Measurements from ENCODE around the gene DENND1B. TPM values are rescaled to one million over a fixed set of nuclear protein-coding genes. Genes with fewer than 3 reads are reported as not detected.

The DENND1B gene
- total and polyA plus RNA-seq, 2 of the 8 experiments (the other 6 are each of a cell fraction or from before 2014, with no cell fraction given) = 0.74 to 3.3 TPM

DNA sequence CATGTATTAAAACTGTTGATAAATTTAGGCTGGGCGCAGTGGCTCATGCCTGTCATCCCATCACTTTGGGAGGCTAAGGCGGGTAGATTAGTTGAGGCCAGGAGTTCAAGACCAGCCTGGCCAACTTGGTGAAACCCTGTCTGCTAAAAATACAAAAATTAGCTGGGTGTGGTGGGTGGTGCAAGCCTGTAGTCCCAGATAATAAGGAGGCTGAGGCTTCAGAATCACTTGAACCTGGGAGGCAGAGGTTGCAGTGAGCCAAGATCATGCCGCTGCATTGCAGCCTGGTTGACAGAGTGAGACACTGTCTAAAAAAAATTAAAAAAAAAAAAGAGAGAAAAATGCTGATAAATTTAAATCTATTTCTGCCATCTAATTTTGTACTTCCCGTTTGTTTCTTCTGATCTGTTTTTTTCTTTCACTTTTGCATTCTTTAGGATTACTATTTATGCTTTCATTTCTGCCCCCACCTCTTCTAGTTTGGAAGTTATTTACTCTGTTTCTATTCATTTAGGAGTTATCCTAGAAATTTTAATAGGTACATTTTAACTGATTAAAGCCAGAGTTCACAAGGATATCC lies 3.2 kb upstream of the DENND1B start:
- H2BK12ac ChIP-seq (ENCODE audit: low read depth, low read length) = no peak overlapping the region
- peaks cover 3 to 8% (median 7%) of the 10 kb centered on the region in 4 experiments; a peak in 6 of 7 replicates for H3K4me1 ChIP-seq (replicated peaks in 1 of 4; ENCODE audit: control insufficient read depth in 3 of 4, insufficient read depth in 4 of 4, low read length in 3 of 4)
- H3K79me1 ChIP-seq (ENCODE audit: low read depth, low read length) = no peaks in the 10 kb centered on the region
- H2AK5ac ChIP-seq (ENCODE audit: low read depth, low read length) = no peak overlapping the region
- H2BK20ac ChIP-seq (ENCODE audit: low read length) = no peak overlapping the region
- no peak overlapping the region for H3K4ac ChIP-seq (replicated peaks; ENCODE audit: insufficient read length, low read depth, low read length)
- no peak overlapping the region for H3K18ac ChIP-seq (ENCODE audit: extremely low read depth, low read length)
- ChIA-PET POLR2A (ENCODE audit: partially characterized antibody) (no interaction called here), CTCF (ENCODE audit: partially characterized antibody) (interaction anchor here (0.6 kb wide), 2 partner anchors 15 to 19 kb away, joined by 3 to 4 read pairs; no protein-coding TSS in a partner anchor)
- WGBS, 2 experiments (ENCODE audit: extremely low coverage in 1 of 2, insufficient coverage in 1 of 2, insufficient read length in 1 of 2, insufficient replicate concordance in 2 of 2, low coverage in 1 of 2, low lambda C conversion rate in 2 of 2, missing lambda C conversion rate in 1 of 2) = 82% methylated on average over 4 of the region's 4 CpGs; no CpG with 5 or more reads in 1 of the 2 experiments
- no peak overlapping the region for H4K91ac ChIP-seq (replicated peaks; ENCODE audit: insufficient read length, low read length)
- no peaks in the 10 kb centered on the region for H3K79me2 ChIP-seq (ENCODE audit: control insufficient read depth in 1 of 2, insufficient read depth in 2 of 2, low read length in 2 of 2)
- H3K23me2 ChIP-seq (ENCODE audit: low read depth, low read length) = peaks cover 2% of the 10 kb centered on the region; the same call in 1 of the 2 replicates
- no peak for DNase-seq (ENCODE audit: low read depth in 1 of 2, low spot score in 2 of 2)
- no peak overlapping the region for H3K14ac ChIP-seq (ENCODE audit: insufficient read length)
- H3K27ac ChIP-seq (ENCODE audit: low read depth, low read length) = no peak overlapping the region
- no peak overlapping the region for H2BK15ac ChIP-seq (ENCODE audit: low read length)
- no peak overlapping the region for H2BK5ac ChIP-seq (ENCODE audit: low read depth, low read length)
- H2AFZ ChIP-seq (ENCODE audit: low read length) = no peak overlapping the region
- no peak overlapping the region for H3K23ac ChIP-seq (ENCODE audit: insufficient read length)
- no peak overlapping the region for H4K8ac ChIP-seq (ENCODE audit: extremely low read depth, insufficient read depth, low read length)
- no peak for FAIRE-seq
- H4K5ac ChIP-seq (ENCODE audit: insufficient read length, low read depth, low read length) = no peak overlapping the region
- no peak overlapping the region for H3K56ac ChIP-seq (replicated peaks; ENCODE audit: insufficient read length, low read depth, low read length)
- H4K20me1 ChIP-seq (replicated peaks in 1 of 2; ENCODE audit: control insufficient read depth in 1 of 2, insufficient read depth in 2 of 2, low read length in 2 of 2) = no peaks in the 10 kb centered on the region
- H3K27me3 ChIP-seq (replicated peaks in 1 of 4; ENCODE audit: control insufficient read depth in 3 of 4, extremely low read depth in 1 of 4, insufficient read depth in 3 of 4, low read length in 3 of 4) = peaks cover 0 to 2% (median 0%) of the 10 kb centered on the region in 4 experiments; a peak in 2 of 7 replicates
- no peak overlapping the region for H3K4me2 ChIP-seq (ENCODE audit: insufficient read depth in 1 of 2, low read depth in 2 of 2, low read length in 2 of 2)
- no peak overlapping the region for H3K4me3 ChIP-seq (ENCODE audit: extremely low read depth in 1 of 4, insufficient read depth in 2 of 4, low read depth in 3 of 4, low read length in 4 of 4)
- no peak overlapping the region for H3K9ac ChIP-seq (replicated peaks in 1 of 4; ENCODE audit: extremely low read depth in 1 of 4, low read depth in 3 of 4, low read length in 3 of 4)
- no peaks in the 10 kb centered on the region for H3K9me3 ChIP-seq (ENCODE audit: insufficient read depth in 2 of 2, low read depth in 1 of 2, low read length in 1 of 2)
- no peaks in the 10 kb centered on the region for H3K36me3 ChIP-seq (ENCODE audit: control insufficient read depth in 2 of 4, insufficient read depth in 4 of 4, low read length in 3 of 4)
- no peak overlapping the region for H2BK120ac ChIP-seq (replicated peaks; ENCODE audit: low read depth, low read length)
- no peak for TF ChIP-seq POLR2AphosphoS5 (IDR thresholded peaks at IDR 0.05; ENCODE audit: low read depth, low read length)
- TF ChIP-seq, protein P1, sequence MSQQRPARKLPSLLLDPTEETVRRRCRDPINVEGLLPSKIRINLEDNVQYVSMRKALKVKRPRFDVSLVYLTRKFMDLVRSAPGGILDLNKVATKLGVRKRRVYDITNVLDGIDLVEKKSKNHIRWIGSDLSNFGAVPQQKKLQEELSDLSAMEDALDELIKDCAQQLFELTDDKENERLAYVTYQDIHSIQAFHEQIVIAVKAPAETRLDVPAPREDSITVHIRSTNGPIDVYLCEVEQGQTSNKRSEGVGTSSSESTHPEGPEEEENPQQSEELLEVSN (IDR thresholded peaks at IDR 0.05) = no peak
- TF ChIP-seq RAD21 (IDR thresholded peaks at IDR 0.05 in 1 of 2, conservative IDR thresholded peaks at IDR 0.05 in 1 of 2; ENCODE audit: low read depth in 2 of 2, low read length in 2 of 2) = no peak
- no peak for TF ChIP-seq BACH1 (IDR thresholded peaks at IDR 0.05; ENCODE audit: low read length)

Measured in H1 (cell line).